GM23338 (cell line): ENCODE measurements around the gene EMSY. TPM values are rescaled to one million over a fixed set of nuclear protein-coding genes. Genes with fewer than 3 reads are reported as not detected.

Experiments used
- ATAC-seq: fragments of 200-7000 bp; cut with Tn5 transposase; 3 replicates; pipeline ENCODE4 v1.9.1; 2020
- DNase-seq: peaks from one replicate; pipeline ENCODE4 v3.0.0-alpha.2; 2015; ENCODE audit warnings: low spot score
- H2AFZ ChIP-seq: fragments of 200-600 bp; sonication (generic); 2 replicates; pipeline ENCODE4 v1.8.0; 2016; ENCODE audit warnings: antibody characterized with exemption, mild to moderate bottlenecking, moderate library complexity
- H3F3A ChIP-seq: fragments of 200-600 bp; sonication (generic); replicated peaks from 2 replicates; pipeline ENCODE4 v1.8.0; 2017; ENCODE audit warnings: antibody characterized with exemption, mixed run types, low read depth
- H3K27ac ChIP-seq: fragments of 200-600 bp; sonication (generic); 2 replicates; pipeline ENCODE4 v1.6.1; 2016; ENCODE audit warnings: low read depth
- H3K27me3 ChIP-seq: fragments of 200-600 bp; sonication (generic); 2 replicates; pipeline ENCODE4 v1.8.0; 2016; ENCODE audit warnings: mild to moderate bottlenecking, mixed run types, moderate library complexity; ENCODE audit not compliant: insufficient read depth
- H3K36me3 ChIP-seq: fragments of 200-600 bp; sonication (generic); 2 replicates; pipeline ENCODE4 v1.8.0; 2016; ENCODE audit warnings: mild to moderate bottlenecking; ENCODE audit not compliant: insufficient read depth
- H3K4me1 ChIP-seq: fragments of 200-600 bp; sonication (generic); 2 replicates; pipeline ENCODE4 v1.8.0; 2016; ENCODE audit warnings: mild to moderate bottlenecking, moderate library complexity; ENCODE audit not compliant: insufficient read depth
- H3K4me2 ChIP-seq: fragments of 200-600 bp; sonication (generic); 2 replicates; pipeline ENCODE4 v1.7.1; 2017; ENCODE audit warnings: mixed run types
- H3K4me3 ChIP-seq: fragments of 200-600 bp; sonication (generic); 2 replicates; pipeline ENCODE4 v1.6.1; 2016; ENCODE audit warnings: mixed run types
- H3K79me2 ChIP-seq: fragments of 200-600 bp; sonication (generic); replicated peaks from 2 replicates; pipeline ENCODE4 v1.8.0; 2017; ENCODE audit warnings: mild to moderate bottlenecking; ENCODE audit not compliant: insufficient read depth
- H3K9me2 ChIP-seq: fragments of 200-600 bp; sonication (generic); 2 replicates; pipeline ENCODE4 v1.8.0; 2017; ENCODE audit not compliant: insufficient read depth
- H4K20me1 ChIP-seq: fragments of 200-600 bp; sonication (generic); replicated peaks from 2 replicates; pipeline ENCODE4 v1.8.0; 2017; ENCODE audit warnings: mild to moderate bottlenecking; ENCODE audit not compliant: insufficient read depth
- H3K27ac Mint-ChIP-seq: 2 replicates; pipeline ENCODE4 v1.8.0; 2020; ENCODE audit warnings: inconsistent platforms, mild to moderate bottlenecking, moderate library complexity, mixed read lengths
- H3K27me3 Mint-ChIP-seq: 3 replicates; pipeline ENCODE4 v1.8.0; 2022; ENCODE audit warnings: low read depth, mild to moderate bottlenecking, moderate library complexity, mixed read lengths, inconsistent platforms; ENCODE audit not compliant: insufficient read depth, poor library complexity
- H3K36me3 Mint-ChIP-seq: 3 replicates; pipeline ENCODE4 v1.8.0; 2021; ENCODE audit warnings: low read depth, mild to moderate bottlenecking, inconsistent platforms, moderate library complexity, mixed read lengths
- H3K4me1 Mint-ChIP-seq: 3 replicates; pipeline ENCODE4 v1.8.0; 2020; ENCODE audit warnings: mild to moderate bottlenecking, inconsistent platforms, mixed read lengths
- H3K4me3 Mint-ChIP-seq: 3 replicates; pipeline ENCODE4 v1.8.0; 2021; ENCODE audit warnings: moderate library complexity, mild to moderate bottlenecking, inconsistent platforms, mixed read lengths
- H3K9me3 Mint-ChIP-seq: 3 replicates; pipeline ENCODE4 v1.8.0; 2020; ENCODE audit warnings: moderate library complexity, mild to moderate bottlenecking, inconsistent platforms, mixed read lengths
- EZH2 ChIP-seq: fragments of 200-600 bp; sonication (generic); IDR thresholded peaks from one replicate; pipeline ENCODE4 v1.8.0; 2017; ENCODE audit warnings: antibody characterized with exemption, mild to moderate bottlenecking, low read depth; ENCODE audit not compliant: unreplicated experiment
- EZH2phosphoT487 ChIP-seq: fragments of 200-600 bp; sonication (generic); IDR thresholded peaks from one replicate; pipeline ENCODE4 v1.8.1; 2018; ENCODE audit warnings: antibody characterized with exemption; ENCODE audit not compliant: unreplicated experiment
- JUNB ChIP-seq: IDR thresholded peaks from one replicate; pipeline ENCODE4 v1.6.1; 2016; ENCODE audit warnings: antibody characterized with exemption; ENCODE audit not compliant: unreplicated experiment
- NANOG ChIP-seq: IDR thresholded peaks from 2 replicates; pipeline ENCODE4 v1.6.1; 2016; ENCODE audit warnings: antibody characterized with exemption, borderline replicate concordance
- REST ChIP-seq: IDR thresholded peaks from one replicate; pipeline ENCODE4 v1.6.1; 2018; ENCODE audit warnings: antibody characterized with exemption; ENCODE audit not compliant: unreplicated experiment
- STAT1 ChIP-seq: IDR thresholded peaks from one replicate; pipeline ENCODE4 v1.6.1; 2016; ENCODE audit warnings: antibody characterized with exemption; ENCODE audit not compliant: unreplicated experiment
- ZNF331 ChIP-seq: fragments of 250-450 bp; sonication (Bioruptor Pico); IDR thresholded peaks from 2 replicates; pipeline ENCODE4 v1.5.0; 2020; ENCODE audit warnings: low read depth, mild to moderate bottlenecking, moderate library complexity
- polyA plus RNA-seq: library from polyadenylated mRNA; unstranded; fragments of >200 nt; fragmentation: Nextera tagmentation; extraction: Ambion mirVana; gene quantifications from 2 replicates; pipeline ENCODE4 v1.2.1, GENCODE V29; 2016
- total RNA-seq: library from RNA; depleted of rRNA; stranded (reverse); fragments of >200 nt; shearing (Covaris generic); gene quantifications from 2 replicates; pipeline ENCODE4 v1.2.3, GENCODE V29; 2014
- TF ChIP-seq, protein P1 (sequence below): fragments of 250-450 bp; sonication (Bioruptor Pico); IDR thresholded peaks from 2 replicates; pipeline ENCODE4 v1.5.0; 2020; ENCODE audit warnings: mild to moderate bottlenecking, moderate library complexity
- TF ChIP-seq, protein P2 (sequence below): IDR thresholded peaks from 2 replicates; pipeline ENCODE4 v1.6.1; 2016; ENCODE audit warnings: antibody characterized with exemption

Gene EMSY
- total and polyA plus RNA-seq, 2 experiments from 2014 or later, result 25.0 to 46.9 TPM

DNA sequence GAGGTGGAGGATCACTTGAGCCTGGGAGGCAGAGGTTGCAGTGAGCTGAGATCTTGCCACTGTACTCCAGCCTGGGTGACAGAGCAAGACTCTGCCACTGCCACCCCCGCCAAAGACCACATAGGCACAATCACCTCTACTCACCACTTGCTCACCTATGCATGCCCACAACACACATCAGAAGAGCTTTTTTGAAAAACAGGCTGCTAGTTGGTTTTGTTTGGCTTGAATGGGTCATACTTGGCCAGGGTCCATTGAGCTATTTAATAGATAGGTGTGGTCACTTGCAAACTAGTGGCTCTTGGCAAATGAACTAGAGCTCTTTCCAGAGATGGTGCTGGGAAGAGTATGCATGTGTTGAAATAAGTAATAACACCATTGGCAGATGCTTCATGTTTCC lies 80.1 kb downstream of the EMSY start:
- DNase-seq (no peak), ATAC-seq (no peak)
- H4K20me1 ChIP-seq, result no peaks in the 10 kb centered on the region
- TF ChIP-seq STAT1 (no peak), REST (no peak), EZH2phosphoT487 (no peak), EZH2 (no peak), JUNB (no peak), NANOG (no peak), ZNF331 (CRISPR knock-in tag) (no peak)
- TF ChIP-seq, protein P1, sequence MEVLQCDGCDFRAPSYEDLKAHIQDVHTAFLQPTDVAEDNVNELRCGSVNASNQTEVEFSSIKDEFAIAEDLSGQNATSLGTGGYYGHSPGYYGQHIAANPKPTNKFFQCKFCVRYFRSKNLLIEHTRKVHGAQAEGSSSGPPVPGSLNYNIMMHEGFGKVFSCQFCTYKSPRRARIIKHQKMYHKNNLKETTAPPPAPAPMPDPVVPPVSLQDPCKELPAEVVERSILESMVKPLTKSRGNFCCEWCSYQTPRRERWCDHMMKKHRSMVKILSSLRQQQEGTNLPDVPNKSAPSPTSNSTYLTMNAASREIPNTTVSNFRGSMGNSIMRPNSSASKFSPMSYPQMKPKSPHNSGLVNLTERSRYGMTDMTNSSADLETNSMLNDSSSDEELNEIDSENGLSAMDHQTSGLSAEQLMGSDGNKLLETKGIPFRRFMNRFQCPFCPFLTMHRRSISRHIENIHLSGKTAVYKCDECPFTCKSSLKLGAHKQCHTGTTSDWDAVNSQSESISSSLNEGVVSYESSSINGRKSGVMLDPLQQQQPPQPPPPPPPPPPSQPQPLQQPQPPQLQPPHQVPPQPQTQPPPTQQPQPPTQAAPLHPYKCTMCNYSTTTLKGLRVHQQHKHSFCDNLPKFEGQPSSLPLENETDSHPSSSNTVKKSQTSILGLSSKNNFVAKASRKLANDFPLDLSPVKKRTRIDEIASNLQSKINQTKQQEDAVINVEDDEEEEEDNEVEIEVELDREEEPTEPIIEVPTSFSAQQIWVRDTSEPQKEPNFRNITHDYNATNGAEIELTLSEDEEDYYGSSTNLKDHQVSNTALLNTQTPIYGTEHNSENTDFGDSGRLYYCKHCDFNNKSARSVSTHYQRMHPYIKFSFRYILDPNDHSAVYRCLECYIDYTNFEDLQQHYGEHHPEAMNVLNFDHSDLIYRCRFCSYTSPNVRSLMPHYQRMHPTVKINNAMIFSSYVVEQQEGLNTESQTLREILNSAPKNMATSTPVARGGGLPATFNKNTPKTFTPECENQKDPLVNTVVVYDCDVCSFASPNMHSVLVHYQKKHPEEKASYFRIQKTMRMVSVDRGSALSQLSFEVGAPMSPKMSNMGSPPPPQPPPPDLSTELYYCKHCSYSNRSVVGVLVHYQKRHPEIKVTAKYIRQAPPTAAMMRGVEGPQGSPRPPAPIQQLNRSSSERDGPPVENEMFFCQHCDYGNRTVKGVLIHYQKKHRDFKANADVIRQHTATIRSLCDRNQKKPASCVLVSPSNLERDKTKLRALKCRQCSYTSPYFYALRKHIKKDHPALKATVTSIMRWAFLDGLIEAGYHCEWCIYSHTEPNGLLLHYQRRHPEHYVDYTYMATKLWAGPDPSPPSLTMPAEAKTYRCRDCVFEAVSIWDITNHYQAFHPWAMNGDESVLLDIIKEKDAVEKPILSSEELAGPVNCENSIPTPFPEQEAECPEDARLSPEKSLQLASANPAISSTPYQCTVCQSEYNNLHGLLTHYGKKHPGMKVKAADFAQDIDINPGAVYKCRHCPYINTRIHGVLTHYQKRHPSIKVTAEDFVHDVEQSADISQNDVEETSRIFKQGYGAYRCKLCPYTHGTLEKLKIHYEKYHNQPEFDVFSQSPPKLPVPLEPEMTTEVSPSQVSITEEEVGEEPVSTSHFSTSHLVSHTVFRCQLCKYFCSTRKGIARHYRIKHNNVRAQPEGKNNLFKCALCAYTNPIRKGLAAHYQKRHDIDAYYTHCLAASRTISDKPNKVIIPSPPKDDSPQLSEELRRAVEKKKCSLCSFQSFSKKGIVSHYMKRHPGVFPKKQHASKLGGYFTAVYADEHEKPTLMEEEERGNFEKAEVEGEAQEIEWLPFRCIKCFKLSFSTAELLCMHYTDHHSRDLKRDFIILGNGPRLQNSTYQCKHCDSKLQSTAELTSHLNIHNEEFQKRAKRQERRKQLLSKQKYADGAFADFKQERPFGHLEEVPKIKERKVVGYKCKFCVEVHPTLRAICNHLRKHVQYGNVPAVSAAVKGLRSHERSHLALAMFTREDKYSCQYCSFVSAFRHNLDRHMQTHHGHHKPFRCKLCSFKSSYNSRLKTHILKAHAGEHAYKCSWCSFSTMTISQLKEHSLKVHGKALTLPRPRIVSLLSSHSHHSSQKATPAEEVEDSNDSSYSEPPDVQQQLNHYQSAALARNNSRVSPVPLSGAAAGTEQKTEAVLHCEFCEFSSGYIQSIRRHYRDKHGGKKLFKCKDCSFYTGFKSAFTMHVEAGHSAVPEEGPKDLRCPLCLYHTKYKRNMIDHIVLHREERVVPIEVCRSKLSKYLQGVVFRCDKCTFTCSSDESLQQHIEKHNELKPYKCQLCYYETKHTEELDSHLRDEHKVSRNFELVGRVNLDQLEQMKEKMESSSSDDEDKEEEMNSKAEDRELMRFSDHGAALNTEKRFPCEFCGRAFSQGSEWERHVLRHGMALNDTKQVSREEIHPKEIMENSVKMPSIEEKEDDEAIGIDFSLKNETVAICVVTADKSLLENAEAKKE (CRISPR knock-in tag), result no peak
- TF ChIP-seq, protein P2, sequence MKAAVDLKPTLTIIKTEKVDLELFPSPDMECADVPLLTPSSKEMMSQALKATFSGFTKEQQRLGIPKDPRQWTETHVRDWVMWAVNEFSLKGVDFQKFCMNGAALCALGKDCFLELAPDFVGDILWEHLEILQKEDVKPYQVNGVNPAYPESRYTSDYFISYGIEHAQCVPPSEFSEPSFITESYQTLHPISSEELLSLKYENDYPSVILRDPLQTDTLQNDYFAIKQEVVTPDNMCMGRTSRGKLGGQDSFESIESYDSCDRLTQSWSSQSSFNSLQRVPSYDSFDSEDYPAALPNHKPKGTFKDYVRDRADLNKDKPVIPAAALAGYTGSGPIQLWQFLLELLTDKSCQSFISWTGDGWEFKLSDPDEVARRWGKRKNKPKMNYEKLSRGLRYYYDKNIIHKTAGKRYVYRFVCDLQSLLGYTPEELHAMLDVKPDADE, result no peak
- Mint-ChIP-seq H3K27ac (no peak overlapping the region), H3K4me3 (no peak overlapping the region), H3K36me3 (peaks cover 27% of the 10 kb centered on the region), H3K27me3 (no peaks in the 10 kb centered on the region), H3K4me1 (no peaks in the 10 kb centered on the region), H3K9me3 (no peaks in the 10 kb centered on the region)
- no peaks in the 10 kb centered on the region for H3K79me2 ChIP-seq
- H3K36me3 ChIP-seq, result peaks cover 15% of the 10 kb centered on the region; the same call in 1 of the 2 replicates
- H3K9me2 ChIP-seq, result no peaks in the 10 kb centered on the region
- no peak overlapping the region for H3K27ac ChIP-seq
- no peaks in the 10 kb centered on the region for H3F3A ChIP-seq
- H2AFZ ChIP-seq, result no peak overlapping the region
- H3K4me1 ChIP-seq, result no peaks in the 10 kb centered on the region
- H3K4me3 ChIP-seq, result no peak overlapping the region
- no peaks in the 10 kb centered on the region for H3K27me3 ChIP-seq
- no peak overlapping the region for H3K4me2 ChIP-seq
